GM19025 (cell line): ENCODE results near the gene ABCA9.
"Not testable (repeated sequence)": the region's sequence is repeated elsewhere in the genome, so short reads cannot be mapped to it uniquely, and the experiment has no call there.

Experiments
- ATAC-seq: cut with Tn5 transposase; IDR thresholded peaks from one replicate; pipeline ENCODE4 v1.9.1; 2021; ENCODE audit warnings: mild to moderate bottlenecking, low read depth, moderate library complexity; ENCODE audit not compliant: unreplicated experiment

The ABCA9 gene

DNA sequence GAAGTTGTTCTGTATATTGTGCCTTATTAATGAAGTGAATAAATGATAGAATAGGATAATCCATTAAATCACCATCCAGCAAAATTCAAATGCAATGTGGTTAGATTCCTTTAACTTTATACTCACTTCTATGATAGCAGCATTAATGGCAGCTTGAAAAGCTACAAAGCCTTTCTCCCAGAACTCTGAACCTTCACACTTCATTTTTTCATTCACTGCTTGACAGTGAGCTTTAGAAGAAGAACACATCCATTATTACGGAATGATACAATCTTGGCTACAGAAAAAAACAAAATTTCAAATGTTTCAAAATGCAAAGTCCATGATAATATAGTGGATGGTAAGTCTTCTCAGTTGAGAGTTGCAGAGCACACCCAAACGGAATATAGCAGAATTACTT, 16.4 kb downstream of the ABCA9 start:
- no peak for ATAC-seq

DNA sequence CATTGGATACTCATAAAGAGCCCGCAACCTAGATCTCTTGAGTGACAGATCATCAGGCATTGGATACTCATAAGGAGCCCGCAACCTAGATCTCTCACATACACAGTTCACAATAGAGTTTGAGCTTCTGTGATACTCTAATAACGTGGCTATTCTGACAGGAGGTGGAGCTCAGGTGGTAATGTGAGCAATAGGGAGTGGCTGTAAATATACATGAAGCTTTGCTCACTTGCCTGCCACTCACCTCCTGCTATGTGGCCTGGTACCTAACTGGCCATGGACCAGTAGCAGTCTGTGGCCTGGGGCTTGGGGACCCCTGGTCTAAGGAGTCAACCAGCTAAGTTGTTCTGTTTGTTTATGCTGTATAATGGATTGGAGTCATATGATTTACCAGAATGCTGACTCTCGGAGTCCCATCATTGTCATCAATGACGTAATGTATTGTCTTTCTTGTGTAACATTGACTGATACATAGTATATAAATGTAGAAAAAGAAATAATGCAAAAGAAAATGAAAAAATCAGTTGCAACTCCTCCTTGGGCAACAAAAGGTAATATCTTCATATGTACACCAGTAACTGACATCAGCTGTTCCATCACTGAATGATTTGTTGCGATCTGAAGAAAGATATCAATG, 17.5 kb downstream of the ABCA9 start:
- no peak for ATAC-seq

DNA sequence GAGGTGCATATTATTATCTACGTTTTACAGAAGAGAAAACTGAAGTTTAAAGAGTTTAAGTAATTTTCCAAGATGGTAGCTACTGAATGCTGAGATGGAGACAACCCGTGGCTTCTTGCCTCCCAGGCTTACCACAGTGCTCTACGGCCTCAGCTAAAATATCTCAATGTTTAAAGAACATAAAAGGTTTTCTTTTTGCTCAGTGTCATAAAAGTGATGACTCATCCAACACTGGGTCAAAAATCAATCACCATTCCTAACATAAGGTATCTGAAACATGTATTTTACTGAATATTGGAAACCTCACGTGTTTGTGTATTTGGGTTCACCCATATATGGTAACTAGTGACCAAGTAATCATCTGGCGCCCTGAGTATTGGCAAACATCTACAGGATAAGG, 18.4 kb downstream of the ABCA9 start:
- ATAC-seq: no peak

GRCh38 chr17:69031839-69032238, 28.9 kb downstream of the ABCA9 start:
- ATAC-seq: no peak

GRCh38 chr17:69030169-69030568, 30.6 kb downstream of the ABCA9 start:
- no peak for ATAC-seq

DNA sequence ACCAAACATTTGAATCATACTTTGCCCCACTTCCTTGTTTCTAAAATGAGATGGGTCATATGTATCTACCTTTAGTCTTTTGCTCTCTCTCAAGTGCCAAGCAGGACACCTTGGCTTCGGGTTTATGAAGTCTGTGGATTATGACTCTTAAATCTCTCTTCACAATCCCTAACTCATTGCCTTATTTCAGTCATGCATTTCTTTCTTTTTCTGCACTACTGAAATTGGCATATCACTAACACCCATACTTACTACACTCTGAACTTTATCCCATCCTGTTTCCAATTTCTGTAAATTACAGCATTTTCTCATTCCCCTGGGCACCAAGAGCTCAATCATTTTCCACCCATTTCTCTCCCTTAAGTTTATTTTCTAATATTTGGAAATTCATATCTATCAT, 42.0 kb downstream of the ABCA9 start:
- ATAC-seq: no peak

- no peak for ATAC-seq
These were observed 42.6 kb downstream of the ABCA9 start for GRCh38 chr17:69018022-69018615.

- no peak for ATAC-seq
These were observed 45.1 kb downstream of the ABCA9 start for GRCh38 chr17:69015631-69016030.

- no peak for ATAC-seq
These were observed 47.6 kb downstream of the ABCA9 start for GRCh38 chr17:69012895-69013805.

GRCh38 chr17:69009930-69010329, 50.8 kb downstream of the ABCA9 start:
- no peak for ATAC-seq

GRCh38 chr17:69004759-69005158, 56.0 kb downstream of the ABCA9 start:
- ATAC-seq: not testable (repeated sequence)

- not testable (repeated sequence) for ATAC-seq
These were observed 61.0 kb downstream of the ABCA9 start for GRCh38 chr17:68999743-69000142.

DNA sequence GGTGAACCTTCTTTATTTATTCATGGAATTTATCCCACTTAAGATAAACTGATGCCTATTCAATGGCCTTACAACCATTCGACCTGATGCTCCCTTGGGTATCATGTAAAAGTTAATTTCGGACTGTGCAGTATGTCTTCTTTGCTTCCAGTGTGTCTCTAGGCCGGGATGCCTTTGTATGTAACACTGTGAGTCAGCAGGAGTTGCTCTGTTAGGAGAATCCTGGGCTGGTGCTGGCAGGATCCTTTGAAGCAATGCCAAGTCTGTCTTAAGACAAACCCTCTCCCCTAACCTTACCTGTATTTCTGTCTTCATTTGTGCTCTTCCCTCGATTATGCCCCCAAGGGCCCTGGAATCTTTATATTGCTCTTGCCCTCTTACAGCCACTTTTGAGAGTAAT, 67.6 kb downstream of the ABCA9 start:
- ATAC-seq: no peak

- ATAC-seq: no peak
These were observed 72.8 kb downstream of the ABCA9 start for GRCh38 chr17:68987966-68988365.

- peak; percentile 75 for ATAC-seq
These were observed 79.4 kb downstream of the ABCA9 start for GRCh38 chr17:68981288-68981687.

GRCh38 chr17:68973098-68973846, 87.5 kb downstream of the ABCA9 start:
- no peak for ATAC-seq

- no peak for ATAC-seq
These were observed 88.5 kb downstream of the ABCA9 start for GRCh38 chr17:68972119-68972704.

- no peak for ATAC-seq
These were observed 91.6 kb downstream of the ABCA9 start for GRCh38 chr17:68969101-68969500.

DNA sequence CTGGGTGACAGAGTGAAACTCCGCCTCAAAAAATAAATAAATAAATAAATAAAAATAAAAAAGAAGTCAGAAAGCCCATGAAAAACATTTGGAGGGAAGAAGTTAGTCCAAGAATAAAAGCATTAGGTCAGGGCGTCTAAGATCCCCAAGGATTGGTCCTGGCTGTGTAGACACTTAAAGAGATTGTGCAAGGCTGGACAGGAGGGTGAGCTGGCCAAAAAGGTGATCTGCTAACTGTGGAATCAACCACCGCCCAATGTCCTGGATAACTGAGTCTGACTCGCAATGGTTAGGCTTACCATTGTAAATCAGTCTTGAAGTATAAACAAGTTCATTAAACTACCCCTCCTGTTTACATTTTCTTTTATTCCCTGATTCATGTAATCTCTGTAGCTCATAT, 96.8 kb downstream of the ABCA9 start:
- no peak for ATAC-seq

DNA sequence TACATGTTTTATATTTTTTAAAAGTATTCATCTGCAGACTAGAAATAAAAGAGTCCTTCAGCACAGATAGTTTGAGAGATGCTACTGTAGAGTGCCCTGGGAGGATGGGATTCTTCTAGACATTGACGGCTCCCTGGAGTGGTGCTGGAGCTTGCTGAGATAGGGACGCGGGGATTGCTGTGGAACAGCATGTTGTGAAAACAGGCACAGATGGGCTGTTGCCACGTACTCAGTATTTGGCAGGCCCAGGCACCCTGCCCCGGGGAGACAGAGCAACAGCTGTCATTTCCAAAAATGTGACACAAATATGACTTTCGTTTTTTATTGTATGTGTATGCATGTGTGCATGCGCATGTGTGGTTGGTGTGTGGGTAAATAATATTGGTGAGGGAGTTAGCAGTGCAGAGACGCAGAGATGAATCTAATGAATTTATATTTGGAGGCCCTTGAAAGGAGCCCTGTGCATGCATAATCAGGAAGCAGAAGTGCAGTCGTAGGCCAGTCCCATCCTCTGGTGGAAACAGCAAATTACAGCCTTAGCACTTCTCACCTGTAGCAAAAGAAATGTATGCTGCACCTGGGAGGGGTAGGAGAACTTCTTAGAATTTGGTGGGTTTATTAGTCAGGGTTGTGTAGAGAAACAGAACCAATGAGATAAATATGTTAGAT, 99.4 kb downstream of the ABCA9 start:
- ATAC-seq: no peak
